ENCODE measurements around the gene PEX11G.

DNA sequence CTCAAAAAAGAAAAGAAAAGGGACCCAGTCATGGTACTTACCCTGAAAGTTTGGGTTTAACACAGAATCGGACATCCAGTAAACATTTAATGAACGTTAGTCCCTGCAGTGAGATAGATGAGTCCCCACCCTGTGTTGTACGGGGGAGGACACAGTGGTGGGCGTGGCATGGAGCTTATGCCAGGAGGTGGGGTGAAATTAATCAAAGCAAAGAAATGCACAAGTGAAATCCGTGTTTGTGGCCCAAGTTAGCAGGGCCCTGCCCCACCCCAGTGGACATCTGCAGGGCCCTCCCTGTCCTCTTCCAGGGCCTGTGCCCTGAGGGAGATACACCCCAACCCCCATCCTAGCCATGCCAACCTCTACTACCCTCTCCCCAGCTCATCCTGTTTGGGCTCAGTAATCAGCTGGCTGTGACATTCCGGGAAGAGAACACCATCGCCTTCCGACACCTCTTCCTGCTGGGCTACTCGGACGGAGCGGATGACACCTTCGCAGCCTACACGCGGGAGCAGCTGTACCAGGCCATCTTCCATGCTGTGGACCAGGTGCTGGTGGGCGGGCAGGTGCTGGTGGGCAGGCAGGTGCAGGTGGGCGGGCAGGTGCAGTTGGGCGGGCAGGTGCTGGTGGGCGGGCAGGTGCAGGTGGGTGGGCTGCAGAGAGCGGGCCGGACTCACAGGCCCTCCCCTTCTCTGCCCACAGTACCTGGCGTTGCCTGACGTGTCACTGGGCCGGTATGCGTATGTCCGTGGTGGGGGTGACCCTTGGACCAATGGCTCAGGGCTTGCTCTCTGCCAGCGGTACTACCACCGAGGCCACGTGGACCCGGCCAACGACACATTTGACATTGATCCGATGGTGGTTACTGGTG, 37.5 kb upstream of the PEX11G start:
- TF ChIP-seq, protein P1, sequence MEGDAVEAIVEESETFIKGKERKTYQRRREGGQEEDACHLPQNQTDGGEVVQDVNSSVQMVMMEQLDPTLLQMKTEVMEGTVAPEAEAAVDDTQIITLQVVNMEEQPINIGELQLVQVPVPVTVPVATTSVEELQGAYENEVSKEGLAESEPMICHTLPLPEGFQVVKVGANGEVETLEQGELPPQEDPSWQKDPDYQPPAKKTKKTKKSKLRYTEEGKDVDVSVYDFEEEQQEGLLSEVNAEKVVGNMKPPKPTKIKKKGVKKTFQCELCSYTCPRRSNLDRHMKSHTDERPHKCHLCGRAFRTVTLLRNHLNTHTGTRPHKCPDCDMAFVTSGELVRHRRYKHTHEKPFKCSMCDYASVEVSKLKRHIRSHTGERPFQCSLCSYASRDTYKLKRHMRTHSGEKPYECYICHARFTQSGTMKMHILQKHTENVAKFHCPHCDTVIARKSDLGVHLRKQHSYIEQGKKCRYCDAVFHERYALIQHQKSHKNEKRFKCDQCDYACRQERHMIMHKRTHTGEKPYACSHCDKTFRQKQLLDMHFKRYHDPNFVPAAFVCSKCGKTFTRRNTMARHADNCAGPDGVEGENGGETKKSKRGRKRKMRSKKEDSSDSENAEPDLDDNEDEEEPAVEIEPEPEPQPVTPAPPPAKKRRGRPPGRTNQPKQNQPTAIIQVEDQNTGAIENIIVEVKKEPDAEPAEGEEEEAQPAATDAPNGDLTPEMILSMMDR (IDR thresholded peaks at IDR 0.05) = no peak
- TF ChIP-seq NFYB (CRISPR knock-in tag; conservative IDR thresholded peaks at IDR 0.05; ENCODE audit: low read depth) = no peak
- TF ChIP-seq, protein P2, sequence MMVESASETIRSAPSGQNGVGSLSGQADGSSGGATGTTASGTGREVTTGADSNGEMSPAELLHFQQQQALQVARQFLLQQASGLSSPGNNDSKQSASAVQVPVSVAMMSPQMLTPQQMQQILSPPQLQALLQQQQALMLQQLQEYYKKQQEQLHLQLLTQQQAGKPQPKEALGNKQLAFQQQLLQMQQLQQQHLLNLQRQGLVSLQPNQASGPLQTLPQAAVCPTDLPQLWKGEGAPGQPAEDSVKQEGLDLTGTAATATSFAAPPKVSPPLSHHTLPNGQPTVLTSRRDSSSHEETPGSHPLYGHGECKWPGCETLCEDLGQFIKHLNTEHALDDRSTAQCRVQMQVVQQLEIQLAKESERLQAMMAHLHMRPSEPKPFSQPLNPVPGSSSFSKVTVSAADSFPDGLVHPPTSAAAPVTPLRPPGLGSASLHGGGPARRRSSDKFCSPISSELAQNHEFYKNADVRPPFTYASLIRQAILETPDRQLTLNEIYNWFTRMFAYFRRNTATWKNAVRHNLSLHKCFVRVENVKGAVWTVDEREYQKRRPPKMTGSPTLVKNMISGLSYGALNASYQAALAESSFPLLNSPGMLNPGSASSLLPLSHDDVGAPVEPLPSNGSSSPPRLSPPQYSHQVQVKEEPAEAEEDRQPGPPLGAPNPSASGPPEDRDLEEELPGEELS (CRISPR knock-in tag; IDR thresholded peaks at IDR 0.05) = no peak

Measured in WTC11 (cell line).